Kidney (tissue), 14 donors: Measurements from ENCODE around the gene IHH. TPM values are rescaled to one million over a fixed set of nuclear protein-coding genes. Genes with fewer than 3 reads are reported as not detected.

Experiments
- DNase-seq, 5 donors: peaks; one replicate each; pipeline ENCODE4 v3.0.0-alpha.2; 2013 to 2020
- FAIRE-seq: peaks from 2 replicates; lab custom pipeline; 2012; peaks lifted over from hg19 to GRCh38; lab: Jason Lieb, UNC
- H3K27ac ChIP-seq, 2 donors: one replicate each; pipeline ENCODE4 v1.7.0; 2013; ENCODE audit warnings: low read depth in 2 of 2, low read length in 2 of 2, inconsistent platforms in 1 of 2
- H3K27me3 ChIP-seq: one replicate; pipeline ENCODE4 v1.7.1; 2013; ENCODE audit warnings: low read length, inconsistent platforms; ENCODE audit not compliant: control insufficient read depth, insufficient read depth
- H3K36me3 ChIP-seq, 3 donors: one replicate each; pipeline versions ENCODE4 v1.7.0 to v1.7.1; 2013; ENCODE audit warnings: low read length in 3 of 3, control low read depth in 1 of 3, inconsistent platforms in 1 of 3; ENCODE audit not compliant: insufficient read depth in 3 of 3, control insufficient read depth in 2 of 3
- H3K4me1 ChIP-seq, 3 donors: one replicate each; pipeline versions ENCODE4 v1.7.0 to v1.7.1; 2013; ENCODE audit warnings: low read length in 3 of 3, inconsistent platforms in 1 of 3, low read depth in 1 of 3; ENCODE audit not compliant: control insufficient read depth in 2 of 3, insufficient read depth in 2 of 3
- H3K4me3 ChIP-seq, 3 donors: one replicate each; pipeline versions ENCODE4 v1.7.0 to v1.8.1; 2013; ENCODE audit warnings: low read length in 3 of 3, control low read depth in 1 of 3, inconsistent platforms in 1 of 3
- H3K9ac ChIP-seq, 3 donors: one replicate each; pipeline versions ENCODE4 v1.7.0 to v1.7.1; 2013; ENCODE audit warnings: low read length in 3 of 3, control low read depth in 1 of 3, inconsistent platforms in 1 of 3
- H3K9me3 ChIP-seq, 3 donors: one replicate each; pipeline versions ENCODE4 v1.7.0 to v1.7.1; 2013; ENCODE audit warnings: low read length in 3 of 3, control low read depth in 1 of 3, inconsistent platforms in 1 of 3; ENCODE audit not compliant: control insufficient read depth in 2 of 3, insufficient read depth in 1 of 3
- intact Hi-C: fragments of 100-400 bp; cut with DNase I; formaldehyde crosslinking; loops from one replicate; pipeline ENCODE4 v1.11.1; 2022
- polyA plus RNA-seq: library from polyadenylated mRNA; stranded (reverse); fragments of 350-450 nt; fragmentation: Illumina TruSeq; extraction: RNeasy Lipid Tissue Mini Kit (QIAGEN cat#74804); gene quantifications from one replicate; pipeline ENCODE4 v1.2.3, GENCODE V29; 2014; ENCODE audit warnings: low read depth, low replicate concordance; ENCODE audit not compliant: insufficient read depth
- total RNA-seq: library from RNA; stranded (reverse); fragmentation: NEBNext Ultra II Directional; extraction: Animal tissue kit (Norgen Biotek cat#: 25700); gene quantifications from one replicate; pipeline ENCODE4 v1.2.1, GENCODE V29; 2021
- TF ChIP-seq, protein P1 (sequence below): IDR thresholded peaks from 3 replicates; pipeline ENCODE4 v1.5.1; 2012; ENCODE audit warnings: mild to moderate bottlenecking, moderate library complexity, borderline replicate concordance; ENCODE audit not compliant: insufficient read depth; ENCODE audit errors: extremely low read depth
- donor health status: control.
- donor health status: control.
- donor health status: control.
- donor health status: control.
- donor health status: control.
- donor health status: DM: yes; HTN: yes; CAD: no.
- donor health status: Normal renal cell carcinoma (clear cell type).

Gene IHH
- total and polyA plus RNA-seq, 2 donors from 2014 or later: 0.88 to 3.1 TPM

DNA sequence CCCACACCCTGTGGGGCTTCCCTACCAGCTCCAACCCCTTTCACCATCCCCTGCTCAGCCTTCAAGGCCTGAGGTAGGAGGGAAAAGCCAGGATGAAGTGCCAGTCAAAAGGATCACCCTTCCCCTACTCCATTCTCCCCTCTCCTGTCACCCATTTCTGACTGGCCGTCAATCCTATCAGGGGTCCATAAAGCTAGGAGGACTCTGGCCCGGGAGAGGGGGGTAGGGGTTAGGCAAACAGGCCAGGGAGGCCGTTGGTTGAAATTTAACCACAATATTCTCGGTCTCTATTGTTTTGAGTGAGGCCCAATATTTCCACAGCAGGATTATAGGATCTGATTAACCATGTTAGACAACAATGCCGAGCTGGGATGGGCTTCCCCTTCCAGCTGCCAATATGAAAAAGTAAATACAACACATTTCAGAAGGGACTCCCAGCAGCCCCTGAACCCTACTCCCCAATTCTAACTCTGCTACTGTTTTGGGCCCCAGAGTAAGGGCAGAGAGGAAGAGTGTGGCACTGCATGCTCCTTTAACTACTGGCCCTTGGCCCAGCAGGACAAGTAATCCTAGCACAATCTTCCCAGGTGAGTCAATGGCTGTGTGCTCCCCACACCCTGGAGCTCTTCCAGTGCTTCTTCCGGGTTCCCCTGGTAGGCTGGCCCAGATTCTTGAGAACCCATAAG, 10.6 kb upstream of the IHH start:
- intact Hi-C loops: no loop called here
- FAIRE-seq (no peak), DNase-seq (no peak)
- Histone ChIP-seq H3K36me3 (peaks cover 2 to 9% (median 6%) of the 10 kb centered on the region in 3 donors), H3K27me3 (no peaks in the 10 kb centered on the region), H3K4me3 (no peak overlapping the region), H3K9me3 (no peaks in the 10 kb centered on the region), H3K9ac (no peak overlapping the region), H3K27ac (no peak overlapping the region), H3K4me1 (peaks cover 0 to 6% (median 0%) of the 10 kb centered on the region in 3 donors)
- TF ChIP-seq, protein P1, sequence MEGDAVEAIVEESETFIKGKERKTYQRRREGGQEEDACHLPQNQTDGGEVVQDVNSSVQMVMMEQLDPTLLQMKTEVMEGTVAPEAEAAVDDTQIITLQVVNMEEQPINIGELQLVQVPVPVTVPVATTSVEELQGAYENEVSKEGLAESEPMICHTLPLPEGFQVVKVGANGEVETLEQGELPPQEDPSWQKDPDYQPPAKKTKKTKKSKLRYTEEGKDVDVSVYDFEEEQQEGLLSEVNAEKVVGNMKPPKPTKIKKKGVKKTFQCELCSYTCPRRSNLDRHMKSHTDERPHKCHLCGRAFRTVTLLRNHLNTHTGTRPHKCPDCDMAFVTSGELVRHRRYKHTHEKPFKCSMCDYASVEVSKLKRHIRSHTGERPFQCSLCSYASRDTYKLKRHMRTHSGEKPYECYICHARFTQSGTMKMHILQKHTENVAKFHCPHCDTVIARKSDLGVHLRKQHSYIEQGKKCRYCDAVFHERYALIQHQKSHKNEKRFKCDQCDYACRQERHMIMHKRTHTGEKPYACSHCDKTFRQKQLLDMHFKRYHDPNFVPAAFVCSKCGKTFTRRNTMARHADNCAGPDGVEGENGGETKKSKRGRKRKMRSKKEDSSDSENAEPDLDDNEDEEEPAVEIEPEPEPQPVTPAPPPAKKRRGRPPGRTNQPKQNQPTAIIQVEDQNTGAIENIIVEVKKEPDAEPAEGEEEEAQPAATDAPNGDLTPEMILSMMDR: no peak

DNA sequence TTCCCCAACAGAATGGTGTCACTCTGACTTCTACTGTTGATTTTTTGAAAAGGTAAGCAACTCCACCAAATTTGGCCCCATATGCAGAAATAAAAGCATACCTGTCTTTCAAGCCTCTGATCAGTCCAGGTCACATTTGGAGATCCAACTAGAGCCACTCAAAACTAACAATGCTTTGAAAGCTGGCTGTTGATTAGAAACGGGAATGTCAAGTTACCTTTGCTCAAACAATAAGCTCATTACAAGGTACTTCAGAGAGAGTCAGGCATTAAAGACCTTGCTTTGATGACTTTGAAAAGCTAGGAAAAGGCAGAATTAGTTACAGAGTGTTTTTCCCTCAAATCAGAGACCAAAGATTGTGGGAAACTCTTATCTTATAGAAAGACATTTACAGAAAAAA, 4.8 kb upstream of the IHH start:
- FAIRE-seq: no peak
- no peak overlapping the region for H3K4me3 ChIP-seq
- DNase-seq: no peak

DNA sequence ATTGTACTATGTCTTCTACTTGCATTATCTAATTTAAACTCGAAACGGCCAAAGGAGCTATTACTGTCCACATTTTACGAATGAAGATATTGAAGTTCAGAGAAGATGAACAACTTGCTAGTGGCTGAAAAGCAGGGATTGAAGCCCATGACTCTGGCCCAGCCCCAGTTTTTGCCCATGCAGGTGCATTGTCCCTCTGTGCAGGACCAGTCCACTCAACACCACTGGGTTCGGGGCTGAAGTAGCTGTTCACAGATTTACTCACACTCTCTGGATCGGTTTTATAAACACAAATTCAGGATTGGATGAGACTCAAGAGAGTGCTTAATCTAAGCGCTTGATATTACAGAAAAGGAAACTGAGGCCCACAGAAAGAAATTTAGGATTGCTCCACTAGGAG, 1.4 kb upstream of the IHH start:
- peaks cover 41% of the 10 kb centered on the region for H3K27me3 ChIP-seq
- no peak overlapping the region for H3K27ac ChIP-seq
- H3K4me3 ChIP-seq: no peak overlapping the region
- TF ChIP-seq, protein P1: no peak
- FAIRE-seq (no peak), DNase-seq (no peak)
- H3K9ac ChIP-seq: no peak overlapping the region
- H3K36me3 ChIP-seq: no peaks in the 10 kb centered on the region
- intact Hi-C loops: no loop called here
- H3K4me1 ChIP-seq: peaks cover 0 to 14% (median 6%) of the 10 kb centered on the region in 3 donors
- no peaks in the 10 kb centered on the region for H3K9me3 ChIP-seq

More for the DNA sequence above, 4.8 kb upstream of the IHH start:
- Histone ChIP-seq H3K27ac (no peak overlapping the region), H3K9me3 (no peaks in the 10 kb centered on the region), H3K27me3 (peaks cover 24% of the 10 kb centered on the region), H3K9ac (no peak overlapping the region), H3K4me1 (no peaks in the 10 kb centered on the region), H3K36me3 (no peaks in the 10 kb centered on the region)
- intact Hi-C loops: no loop called here
- TF ChIP-seq, protein P1: no peak
